Thyroid gland (tissue), 4 donors: ENCODE data around the gene BBS7.

ENCODE experiments used
- POLR2A ChIP-seq, 2 donors: fragments of 450-650 bp; IDR thresholded peaks; one replicate each; pipeline ENCODE4 v1.6.1; 2017; ENCODE audit warnings: antibody characterized with exemption in 2 of 2, mild to moderate bottlenecking in 2 of 2, moderate library complexity in 1 of 2
- TF ChIP-seq, protein P1 (sequence below), 6 experiments: fragments of 200-600 bp in 3 of 6; fragments of 450-650 bp in 3 of 6; sonication (generic) in 3 of 6; IDR thresholded peaks; one replicate each; pipeline ENCODE4 v1.5.1; 2016 to 2019; ENCODE audit warnings: antibody characterized with exemption in 6 of 6, mild to moderate bottlenecking in 2 of 6, inconsistent platforms in 1 of 6, moderate library complexity in 1 of 6

- TF ChIP-seq, protein P1, sequence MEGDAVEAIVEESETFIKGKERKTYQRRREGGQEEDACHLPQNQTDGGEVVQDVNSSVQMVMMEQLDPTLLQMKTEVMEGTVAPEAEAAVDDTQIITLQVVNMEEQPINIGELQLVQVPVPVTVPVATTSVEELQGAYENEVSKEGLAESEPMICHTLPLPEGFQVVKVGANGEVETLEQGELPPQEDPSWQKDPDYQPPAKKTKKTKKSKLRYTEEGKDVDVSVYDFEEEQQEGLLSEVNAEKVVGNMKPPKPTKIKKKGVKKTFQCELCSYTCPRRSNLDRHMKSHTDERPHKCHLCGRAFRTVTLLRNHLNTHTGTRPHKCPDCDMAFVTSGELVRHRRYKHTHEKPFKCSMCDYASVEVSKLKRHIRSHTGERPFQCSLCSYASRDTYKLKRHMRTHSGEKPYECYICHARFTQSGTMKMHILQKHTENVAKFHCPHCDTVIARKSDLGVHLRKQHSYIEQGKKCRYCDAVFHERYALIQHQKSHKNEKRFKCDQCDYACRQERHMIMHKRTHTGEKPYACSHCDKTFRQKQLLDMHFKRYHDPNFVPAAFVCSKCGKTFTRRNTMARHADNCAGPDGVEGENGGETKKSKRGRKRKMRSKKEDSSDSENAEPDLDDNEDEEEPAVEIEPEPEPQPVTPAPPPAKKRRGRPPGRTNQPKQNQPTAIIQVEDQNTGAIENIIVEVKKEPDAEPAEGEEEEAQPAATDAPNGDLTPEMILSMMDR (IDR thresholded peaks at IDR 0.05): no peak
- no peak for TF ChIP-seq POLR2A (IDR thresholded peaks at IDR 0.05)
Observed at GRCh38 chr4:121860121-121860520, 10.2 kb downstream of the BBS7 start.
